ENCODE data around the gene BDKRB2. TPM values are rescaled to one million over a fixed set of nuclear protein-coding genes. Genes with fewer than 3 reads are reported as not detected.

Gene BDKRB2
- total and polyA plus RNA-seq, 2 donors (not counting 1 experiment from before 2014, with no cell fraction given) = not detected

GRCh38 chr14:96285667-96286066 lies 81.0 kb downstream of the BDKRB2 start:
- no peak overlapping the region for H3K4me3 Mint-ChIP-seq
- H3K27me3 Mint-ChIP-seq = no peaks in the 10 kb centered on the region
- ChIA-PET POLR2A (no interaction called here), CTCF (no interaction called here)
- no peak overlapping the region for H3K9ac ChIP-seq (ENCODE audit: low read length)
- TF ChIP-seq CTCF (IDR thresholded peaks at IDR 0.05) = no peak
- TF ChIP-seq EZH2 (IDR thresholded peaks at IDR 0.05; ENCODE audit: borderline replicate concordance, insufficient read depth, low read depth, low read length, poor library complexity, severe bottlenecking) = no peak
- no peaks in the 10 kb centered on the region for H3K4me1 ChIP-seq (ENCODE audit: control insufficient read depth in 2 of 2, insufficient read depth in 2 of 2, low read length in 2 of 2)
- H3K4me3 ChIP-seq (ENCODE audit: control extremely low read depth in 1 of 5, extremely low read depth in 1 of 5, insufficient read depth in 1 of 5, low read depth in 2 of 5, low read length in 4 of 5) = no peak overlapping the region
- H3K27ac ChIP-seq (ENCODE audit: low read length in 2 of 2) = no peak overlapping the region
- H3K27me3 ChIP-seq (replicated peaks in 1 of 4; ENCODE audit: control extremely low read depth in 1 of 4, control insufficient read depth in 3 of 4, insufficient read depth in 4 of 4, low read length in 3 of 4) = no peaks in the 10 kb centered on the region
- ATAC-seq (ENCODE audit: low read depth) (no peak), DNase-seq (no peak)
- no peaks in the 10 kb centered on the region for H3K79me2 ChIP-seq (ENCODE audit: control insufficient read depth, insufficient read depth, low read length)
- intact Hi-C loops (cut with micrococcal nuclease) = no loop called here
- no peak overlapping the region for H3K4me2 ChIP-seq (replicated peaks; ENCODE audit: low read depth, low read length, poor library complexity, severe bottlenecking)
- no peaks in the 10 kb centered on the region for H3K9me3 ChIP-seq (ENCODE audit: control extremely low read depth in 1 of 3, control insufficient read depth in 2 of 3, insufficient read depth in 1 of 3, low read length in 2 of 3)
- H3K9me3 Mint-ChIP-seq (ENCODE audit: insufficient read depth) = no peaks in the 10 kb centered on the region
- H4K20me1 ChIP-seq (ENCODE audit: control insufficient read depth, insufficient read depth, low read length, poor library complexity, severe bottlenecking) = no peaks in the 10 kb centered on the region
- no peak overlapping the region for H2AFZ ChIP-seq (ENCODE audit: insufficient read depth, low read depth, low read length, poor library complexity, severe bottlenecking)
- peaks cover 2 to 44% of the 10 kb centered on the region in 2 experiments for H3K36me3 ChIP-seq (replicated peaks in 1 of 2; ENCODE audit: control extremely low read depth in 1 of 2, control insufficient read depth in 1 of 2, extremely low read depth in 1 of 2, insufficient read depth in 2 of 2, low read length in 1 of 2)
- H3K4me1 Mint-ChIP-seq = no peaks in the 10 kb centered on the region
- H3K27ac Mint-ChIP-seq = no peak overlapping the region
- 97% methylated on average over 14 of the region's 17 CpGs for WGBS (ENCODE audit: insufficient coverage)

GRCh38 chr14:96286251-96286650 lies 81.6 kb downstream of the BDKRB2 start:
- CTCF ChIA-PET = no interaction called here
- intact Hi-C loops (cut with micrococcal nuclease) = no loop called here
- peaks cover 2 to 49% of the 10 kb centered on the region in 2 experiments for H3K36me3 ChIP-seq (replicated peaks in 1 of 2; ENCODE audit: control extremely low read depth in 1 of 2, control insufficient read depth in 1 of 2, extremely low read depth in 1 of 2, insufficient read depth in 2 of 2, low read length in 1 of 2)
- POLR2A ChIA-PET = no interaction called here
- H3K9ac ChIP-seq (ENCODE audit: low read length) = no peak overlapping the region
- Mint-ChIP-seq H3K4me1 (no peaks in the 10 kb centered on the region), H3K9me3 (ENCODE audit: insufficient read depth) (no peaks in the 10 kb centered on the region), H3K27ac (no peak overlapping the region), H3K27me3 (no peaks in the 10 kb centered on the region), H3K4me3 (no peak overlapping the region)
- no peak overlapping the region for H3K4me3 ChIP-seq (ENCODE audit: control extremely low read depth in 1 of 5, extremely low read depth in 1 of 5, insufficient read depth in 1 of 5, low read depth in 2 of 5, low read length in 4 of 5)
- H3K4me2 ChIP-seq (replicated peaks; ENCODE audit: low read depth, low read length, poor library complexity, severe bottlenecking) = no peak overlapping the region
- no peaks in the 10 kb centered on the region for H3K79me2 ChIP-seq (ENCODE audit: control insufficient read depth, insufficient read depth, low read length)
- H3K9me3 ChIP-seq (ENCODE audit: control extremely low read depth in 1 of 3, control insufficient read depth in 2 of 3, insufficient read depth in 1 of 3, low read length in 2 of 3) = no peaks in the 10 kb centered on the region
- H3K27me3 ChIP-seq (replicated peaks in 1 of 4; ENCODE audit: control extremely low read depth in 1 of 4, control insufficient read depth in 3 of 4, insufficient read depth in 4 of 4, low read length in 3 of 4) = no peaks in the 10 kb centered on the region
- no CpG with 5 or more reads among the region's 1 CpG for WGBS (ENCODE audit: insufficient coverage)
- no peak overlapping the region for H3K27ac ChIP-seq (ENCODE audit: low read length in 2 of 2)
- DNase-seq (no peak), ATAC-seq (ENCODE audit: low read depth) (no peak)
- H2AFZ ChIP-seq (ENCODE audit: insufficient read depth, low read depth, low read length, poor library complexity, severe bottlenecking) = no peak overlapping the region
- TF ChIP-seq CTCF (IDR thresholded peaks at IDR 0.05) = no peak
- no peak for TF ChIP-seq EZH2 (IDR thresholded peaks at IDR 0.05; ENCODE audit: borderline replicate concordance, insufficient read depth, low read depth, low read length, poor library complexity, severe bottlenecking)
- H3K4me1 ChIP-seq (ENCODE audit: control insufficient read depth in 2 of 2, insufficient read depth in 2 of 2, low read length in 2 of 2) = no peaks in the 10 kb centered on the region
- H4K20me1 ChIP-seq (ENCODE audit: control insufficient read depth, insufficient read depth, low read length, poor library complexity, severe bottlenecking) = no peaks in the 10 kb centered on the region

Data from B cell (primary cell).